Astrocyte (in vitro differentiated cells and primary cell): ENCODE results near the gene GRHL1.

Source experiments
- EZH2 ChIP-seq: IDR thresholded peaks from 2 replicates; pipeline ENCODE4 v1.6.1; 2012; ENCODE audit warnings: mild to moderate bottlenecking, low read length, inconsistent platforms; ENCODE audit not compliant: insufficient read depth
- TF ChIP-seq, protein P1 (sequence below): IDR thresholded peaks from 2 replicates; pipeline ENCODE4 v1.5.1; 2011; ENCODE audit warnings: low read depth, mild to moderate bottlenecking, inconsistent platforms, low read length, moderate library complexity; ENCODE audit not compliant: insufficient read depth

DNA sequence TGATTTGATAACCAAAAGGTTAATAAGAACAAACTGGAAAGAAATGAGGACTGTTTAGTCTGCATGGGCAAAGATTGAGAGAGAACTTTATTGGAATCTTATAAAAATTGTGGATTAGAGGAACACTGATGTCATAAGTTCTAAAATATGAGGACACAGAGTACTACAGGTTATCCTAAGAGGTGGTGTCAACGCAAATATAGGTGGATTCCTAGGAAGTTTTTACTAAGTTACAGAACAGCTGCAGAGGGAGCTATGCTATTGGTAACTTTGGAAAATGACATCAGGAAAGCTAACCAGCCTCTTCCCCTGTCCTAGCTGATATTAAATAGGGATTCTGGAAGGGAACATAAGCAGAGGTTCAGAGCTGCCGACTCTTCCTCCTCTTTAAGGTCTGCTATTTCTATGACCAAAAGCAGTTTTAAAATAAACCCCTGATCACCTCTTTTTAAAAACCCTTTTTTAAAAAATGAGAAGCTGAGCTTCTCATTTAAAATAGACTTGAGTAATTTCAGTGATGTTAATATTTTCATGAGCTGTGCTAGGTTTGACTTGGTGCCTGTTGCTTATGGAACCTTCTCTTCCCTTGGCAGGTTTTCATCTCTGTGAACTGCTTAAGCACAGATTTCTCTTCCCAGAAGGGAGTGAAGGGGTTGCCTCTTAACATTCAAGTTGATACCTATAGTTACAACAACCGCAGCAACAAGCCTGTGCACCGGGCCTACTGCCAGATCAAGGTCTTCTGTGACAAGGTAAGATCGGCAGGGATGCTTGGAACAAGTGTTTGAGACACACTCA is 34.2 kb downstream of the GRHL1 start:
- TF ChIP-seq, protein P1, sequence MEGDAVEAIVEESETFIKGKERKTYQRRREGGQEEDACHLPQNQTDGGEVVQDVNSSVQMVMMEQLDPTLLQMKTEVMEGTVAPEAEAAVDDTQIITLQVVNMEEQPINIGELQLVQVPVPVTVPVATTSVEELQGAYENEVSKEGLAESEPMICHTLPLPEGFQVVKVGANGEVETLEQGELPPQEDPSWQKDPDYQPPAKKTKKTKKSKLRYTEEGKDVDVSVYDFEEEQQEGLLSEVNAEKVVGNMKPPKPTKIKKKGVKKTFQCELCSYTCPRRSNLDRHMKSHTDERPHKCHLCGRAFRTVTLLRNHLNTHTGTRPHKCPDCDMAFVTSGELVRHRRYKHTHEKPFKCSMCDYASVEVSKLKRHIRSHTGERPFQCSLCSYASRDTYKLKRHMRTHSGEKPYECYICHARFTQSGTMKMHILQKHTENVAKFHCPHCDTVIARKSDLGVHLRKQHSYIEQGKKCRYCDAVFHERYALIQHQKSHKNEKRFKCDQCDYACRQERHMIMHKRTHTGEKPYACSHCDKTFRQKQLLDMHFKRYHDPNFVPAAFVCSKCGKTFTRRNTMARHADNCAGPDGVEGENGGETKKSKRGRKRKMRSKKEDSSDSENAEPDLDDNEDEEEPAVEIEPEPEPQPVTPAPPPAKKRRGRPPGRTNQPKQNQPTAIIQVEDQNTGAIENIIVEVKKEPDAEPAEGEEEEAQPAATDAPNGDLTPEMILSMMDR: no peak
- TF ChIP-seq EZH2: no peak
